CD4-positive, alpha-beta T cell treated with Interferon gamma for 1 hour (primary cell): ENCODE data around the gene PRPS1L1.

Source experiments
- DNase-seq: peaks from one replicate; pipeline ENCODE4 v3.0.0-alpha.2; 2020

PRPS1L1 gene

DNA sequence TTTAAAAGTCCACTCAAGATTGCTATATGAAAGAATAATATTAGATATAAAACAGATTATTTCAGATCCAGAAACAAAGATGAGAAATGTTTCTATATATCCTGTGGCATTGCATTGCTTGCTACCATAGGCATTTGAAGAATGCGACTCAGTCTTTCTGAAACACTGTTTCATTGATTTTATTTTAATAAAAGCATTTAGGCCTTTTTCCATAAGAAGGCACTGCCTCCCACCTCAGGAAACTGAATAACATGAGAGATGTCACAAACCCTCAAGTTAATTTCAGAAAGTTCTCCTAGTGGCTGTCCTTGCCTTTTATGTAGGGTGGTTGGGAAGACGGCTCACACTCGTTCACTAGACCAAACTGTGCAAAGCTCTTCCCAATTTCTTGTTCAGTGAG is 23.3 kb downstream of the PRPS1L1 start:
- DNase-seq: no peak

DNA sequence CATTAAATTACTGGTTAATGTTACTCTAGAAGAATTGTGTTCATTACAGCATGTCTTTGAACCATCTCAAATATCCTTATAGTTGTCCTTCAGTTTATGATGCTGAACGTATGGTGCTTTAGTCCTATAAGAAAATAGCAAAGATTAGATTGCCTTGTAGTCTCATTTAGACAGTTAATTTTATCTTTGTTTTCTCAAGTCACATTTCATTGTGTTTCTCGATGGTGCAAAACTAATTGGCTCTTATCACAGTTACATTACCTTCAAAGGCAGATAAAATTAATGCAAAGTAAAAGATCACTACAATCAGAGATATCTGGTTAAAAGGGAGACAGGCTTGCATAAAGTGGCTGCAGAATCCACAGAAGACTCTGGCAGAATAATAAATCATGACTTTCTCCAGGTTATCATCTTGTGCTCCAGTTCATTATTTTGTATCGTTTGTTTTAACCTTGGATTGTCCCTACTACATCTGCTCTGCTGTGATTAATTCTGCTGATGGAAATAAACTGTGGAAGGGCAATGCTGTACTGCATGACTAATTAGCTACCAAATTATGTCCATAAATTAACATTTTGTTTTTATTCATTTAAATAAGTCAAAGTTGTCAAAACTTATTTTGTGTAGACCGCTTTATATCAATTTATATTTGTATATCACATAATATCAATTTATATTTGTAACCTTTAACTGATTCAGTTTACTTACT is 24.2 kb downstream of the PRPS1L1 start:
- no peak for DNase-seq

DNA sequence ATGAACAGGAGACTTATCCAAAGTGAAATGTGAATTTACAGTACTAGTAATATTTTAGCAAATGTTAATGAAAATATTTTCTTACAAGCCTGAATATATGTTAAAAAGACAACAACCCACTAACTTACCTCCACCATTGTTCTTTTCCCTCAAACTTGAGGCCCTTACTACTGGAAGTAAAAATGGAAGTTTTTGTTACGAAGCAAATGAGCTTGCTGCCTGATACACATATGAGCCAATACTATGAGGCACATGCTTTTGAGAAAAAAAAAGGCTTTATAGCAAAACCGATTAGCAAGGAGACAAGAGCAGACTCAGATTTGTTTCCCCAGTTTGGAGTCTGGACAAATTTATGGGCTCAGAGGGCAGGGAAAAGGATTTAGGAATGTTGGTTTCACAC is 29.0 kb downstream of the PRPS1L1 start:
- no peak for DNase-seq

DNA sequence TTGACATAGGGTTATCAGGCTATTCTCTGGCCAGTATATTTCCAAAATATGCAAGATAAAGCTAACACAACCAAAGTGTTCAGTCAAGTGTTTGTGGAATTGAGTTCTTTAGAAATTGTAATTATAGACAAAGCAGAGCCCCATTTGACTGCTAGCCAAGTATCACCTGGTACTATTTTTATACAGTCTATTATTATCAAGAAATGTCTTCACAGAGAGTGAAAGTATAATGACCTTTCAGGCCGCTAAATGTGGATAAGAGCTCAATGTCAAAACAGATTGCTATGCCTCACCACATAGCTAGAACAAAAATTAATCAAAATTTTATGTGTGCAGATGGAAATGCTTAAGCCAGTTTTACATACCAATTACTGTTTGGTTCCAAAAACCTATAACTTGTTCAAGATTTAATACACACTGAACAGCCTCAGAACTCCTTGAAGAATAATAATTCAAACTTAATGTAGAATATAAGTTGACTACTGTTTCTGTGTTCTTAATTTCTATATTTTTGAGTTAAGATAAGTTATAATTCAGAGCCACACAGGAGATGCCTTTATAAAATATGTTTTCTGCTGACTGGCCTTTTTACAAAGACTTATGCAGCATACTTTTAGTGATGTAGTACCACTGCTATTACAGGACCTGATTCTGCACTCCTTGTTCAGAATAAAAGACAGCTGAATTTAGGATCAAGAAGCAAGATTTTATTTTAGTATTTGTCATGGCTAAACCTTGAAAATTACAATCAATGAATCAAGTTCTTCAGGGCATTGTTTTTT is 31.0 kb downstream of the PRPS1L1 start:
- no peak for DNase-seq

DNA sequence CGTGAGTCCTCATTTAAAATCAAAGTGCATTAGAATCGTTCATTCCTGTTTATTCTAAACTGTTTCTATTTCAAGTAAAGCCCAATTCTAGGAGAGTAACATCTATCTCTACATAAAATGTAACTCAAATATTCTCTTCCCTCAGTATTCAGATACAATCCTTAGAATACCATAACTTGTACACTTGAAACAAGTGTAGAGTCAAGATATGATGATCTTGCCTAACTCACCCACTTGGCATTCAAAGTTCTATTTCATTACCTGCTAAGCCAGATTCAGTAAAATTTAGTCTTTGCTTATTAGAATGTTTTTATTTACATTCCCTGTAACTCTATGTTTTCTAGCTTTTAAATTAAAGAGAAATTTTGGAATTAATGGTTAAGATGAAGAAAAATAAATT is 31.6 kb downstream of the PRPS1L1 start:
- no peak for DNase-seq

DNA sequence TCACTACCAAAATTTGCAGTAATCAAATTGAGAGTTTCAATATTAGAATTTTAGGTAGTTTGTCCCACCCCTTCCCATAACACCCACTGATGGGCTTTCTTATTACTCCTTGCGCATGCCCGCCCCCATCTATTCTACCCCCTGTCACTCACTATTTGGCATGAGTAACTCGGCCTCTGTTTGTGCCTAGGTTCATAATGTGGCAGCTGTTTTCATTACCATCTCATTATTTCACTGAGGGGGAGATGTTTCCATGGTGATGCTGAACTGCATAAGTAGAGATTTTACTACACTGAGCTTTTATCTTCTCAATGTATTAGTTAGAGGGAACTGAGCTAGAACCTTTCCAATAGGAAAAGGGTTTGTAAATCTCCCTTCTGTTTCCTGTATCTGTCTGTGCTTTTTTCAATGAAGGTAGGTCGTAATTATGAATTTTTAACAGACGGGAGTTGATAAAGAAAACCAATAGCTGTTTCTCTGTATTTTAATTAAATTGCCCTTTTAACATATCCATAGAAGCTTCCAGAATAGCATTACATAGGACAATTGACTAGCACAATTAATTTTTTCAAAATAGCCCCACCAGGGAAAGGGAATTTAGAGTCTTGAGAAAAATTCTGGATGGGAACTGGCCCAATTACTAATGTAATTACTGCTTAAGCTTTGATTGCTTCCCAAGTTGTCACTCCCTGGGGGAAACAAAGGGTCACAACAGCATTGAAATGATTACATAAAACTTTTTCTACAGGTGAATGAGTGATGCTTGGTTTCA is 33.4 kb downstream of the PRPS1L1 start:
- DNase-seq: no peak

DNA sequence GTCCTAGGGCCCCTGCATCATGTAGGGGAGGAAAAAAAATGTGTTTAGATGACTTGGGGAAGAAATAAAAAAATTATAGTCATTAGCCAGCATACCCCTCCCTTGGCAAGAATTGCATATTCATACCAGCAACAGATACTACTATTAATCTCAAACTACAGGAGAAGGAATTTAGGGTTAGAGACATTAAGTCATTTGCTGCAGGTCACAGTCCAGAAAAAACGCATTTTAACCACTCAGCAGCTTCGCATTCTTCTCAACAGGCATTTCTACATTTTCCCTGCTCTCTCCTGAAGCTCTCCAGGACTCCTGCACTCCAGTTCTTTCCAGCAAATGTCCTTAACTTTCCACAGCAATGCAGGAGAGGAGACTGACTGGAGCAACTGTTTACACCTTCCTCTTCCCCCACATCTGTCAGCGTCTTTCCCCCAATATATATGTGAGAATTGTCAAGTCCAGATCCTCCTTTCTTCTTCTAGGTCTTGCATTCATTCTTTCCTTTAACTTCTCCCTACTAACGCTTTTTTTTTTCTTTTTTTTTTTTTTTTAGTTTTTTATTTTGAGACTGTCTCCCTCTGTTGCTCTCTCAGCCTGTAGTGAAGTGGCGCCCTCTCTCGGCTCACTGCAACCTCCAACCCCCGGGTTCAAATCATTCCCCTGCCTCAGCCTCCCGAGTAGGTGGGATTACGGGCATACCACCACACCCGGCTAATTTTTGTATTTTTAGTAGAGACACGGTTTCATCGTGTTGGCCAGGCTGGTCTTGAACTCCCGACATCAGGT is 35.6 kb downstream of the PRPS1L1 start:
- no peak for DNase-seq

DNA sequence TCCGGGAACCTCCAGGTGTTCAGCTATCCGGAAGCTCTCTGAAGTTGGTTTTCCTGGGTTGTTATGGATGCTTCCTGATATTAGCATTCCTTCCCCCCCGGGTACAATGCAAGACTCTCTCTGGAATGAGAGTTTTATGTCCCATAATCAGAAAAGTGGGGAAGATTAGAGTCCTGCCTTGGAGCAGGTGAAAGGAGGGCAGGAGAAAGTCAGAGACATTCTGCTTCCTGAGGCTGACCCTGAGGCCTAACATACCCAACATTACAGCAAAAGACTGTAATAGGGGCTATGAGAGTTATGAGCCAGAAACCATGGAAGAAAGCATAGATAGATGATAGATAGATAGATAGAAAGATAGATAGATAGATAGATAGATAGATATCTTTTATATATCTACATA is 36.9 kb downstream of the PRPS1L1 start:
- no peak for DNase-seq

DNA sequence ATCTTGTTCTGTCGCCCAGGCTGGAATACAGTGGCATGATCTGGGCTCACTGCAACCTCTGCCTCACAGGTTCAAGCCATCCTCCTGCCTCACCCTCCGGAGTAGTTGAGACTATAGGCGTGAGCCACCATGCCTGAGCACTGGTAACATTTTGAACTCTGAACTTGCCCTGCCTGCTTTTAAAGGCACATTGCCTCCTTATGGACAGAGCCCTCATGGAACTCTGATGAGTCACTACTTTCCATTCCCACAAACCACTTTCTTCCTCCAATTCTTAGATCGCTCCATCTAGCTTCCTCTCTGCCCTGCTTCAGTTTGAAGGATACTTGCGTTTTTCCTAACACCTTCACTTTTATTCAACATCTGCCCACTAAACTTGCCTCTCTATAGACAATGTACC is 38.1 kb downstream of the PRPS1L1 start:
- no peak for DNase-seq

DNA sequence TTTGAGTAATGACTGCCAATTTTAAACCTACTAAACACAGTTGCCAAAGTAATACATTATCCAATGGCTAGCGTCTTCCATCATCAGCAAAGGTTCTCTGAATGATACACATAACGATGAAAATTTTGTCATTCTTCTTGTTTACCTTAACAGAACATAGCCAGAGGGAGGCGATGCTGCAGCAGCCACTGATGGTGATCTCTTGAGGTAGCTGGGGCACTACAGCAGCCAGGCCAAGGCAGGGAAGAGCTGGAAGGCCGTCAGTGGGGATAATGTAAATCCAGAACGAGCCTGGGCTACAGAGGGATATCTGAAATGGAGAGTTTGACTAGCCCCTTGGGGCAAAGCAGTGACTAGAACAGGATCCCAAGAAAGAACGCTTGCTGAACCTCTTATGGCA is 38.8 kb downstream of the PRPS1L1 start:
- DNase-seq: no peak

DNA sequence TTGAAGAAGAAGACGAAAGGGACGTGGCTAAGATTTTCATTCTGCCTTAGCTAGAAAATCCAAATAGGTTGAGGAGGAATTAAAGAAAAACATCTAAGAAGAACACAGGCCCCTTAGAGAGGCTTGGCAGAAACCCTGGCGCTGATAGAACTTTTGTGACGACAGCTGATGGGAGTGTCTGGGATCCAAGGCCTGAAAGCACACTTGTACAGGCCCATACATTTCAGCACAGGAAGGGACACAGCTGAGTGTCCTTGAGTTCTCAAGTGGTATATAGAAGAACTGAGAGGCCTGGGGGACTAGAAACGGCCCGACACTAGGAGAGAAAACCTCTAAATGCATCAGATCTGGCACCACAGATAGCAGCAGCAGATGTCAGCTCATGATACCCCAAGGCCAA is 39.5 kb downstream of the PRPS1L1 start:
- no peak for DNase-seq

DNA sequence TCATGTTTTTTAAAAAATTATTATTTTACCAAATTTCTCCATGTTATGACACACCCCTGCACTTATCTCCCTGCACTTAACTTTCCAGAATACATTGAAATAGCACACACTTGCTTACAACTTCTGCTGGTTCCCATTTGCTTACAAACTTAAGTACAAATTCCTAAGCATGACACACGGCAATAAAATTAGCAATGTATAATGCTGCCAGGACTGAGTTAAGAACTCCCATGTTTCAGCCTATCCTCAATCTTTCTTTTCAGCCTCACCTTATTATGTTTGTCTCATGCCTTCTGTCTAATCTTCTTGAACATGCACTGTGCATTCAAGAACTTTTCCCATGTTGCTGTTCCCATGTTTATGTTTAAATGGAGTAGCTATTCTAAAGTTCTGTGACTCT is 40.8 kb downstream of the PRPS1L1 start:
- no peak for DNase-seq

DNA sequence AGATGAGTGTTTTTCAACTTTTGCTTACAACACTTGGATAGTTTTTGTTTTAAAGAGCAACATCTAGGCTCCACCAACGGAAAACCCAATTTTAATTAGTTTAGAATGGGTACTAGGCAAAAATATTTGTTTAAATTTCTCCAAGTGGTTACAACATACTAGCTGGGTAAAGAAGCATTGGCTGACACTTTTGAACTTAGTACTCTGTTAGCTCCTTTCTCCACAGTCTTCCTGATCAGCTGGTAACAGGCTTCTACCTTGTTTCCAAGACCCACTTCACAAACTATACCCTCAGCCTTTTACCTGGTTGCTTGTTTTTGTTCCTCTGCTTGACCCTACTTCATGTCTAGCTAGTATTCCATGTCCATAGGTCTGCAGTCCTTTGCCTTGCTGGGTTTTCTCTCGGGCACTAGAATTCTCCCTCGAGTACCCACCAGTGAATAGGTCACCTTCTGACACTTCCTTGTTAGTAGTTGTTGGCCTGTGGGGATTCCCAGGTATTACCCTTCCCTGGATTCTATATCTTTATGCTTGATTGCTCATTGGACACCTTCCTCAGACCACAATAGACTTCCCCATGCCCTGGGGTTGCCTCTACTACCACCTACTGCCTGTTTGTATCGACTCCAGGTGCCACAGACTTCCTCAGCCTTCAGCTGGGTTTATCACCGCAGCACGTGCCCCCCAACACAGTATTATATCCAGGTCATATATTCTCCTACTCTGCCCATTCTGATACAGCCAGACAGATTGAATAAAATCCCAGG is 42.0 kb downstream of the PRPS1L1 start:
- DNase-seq: no peak

DNA sequence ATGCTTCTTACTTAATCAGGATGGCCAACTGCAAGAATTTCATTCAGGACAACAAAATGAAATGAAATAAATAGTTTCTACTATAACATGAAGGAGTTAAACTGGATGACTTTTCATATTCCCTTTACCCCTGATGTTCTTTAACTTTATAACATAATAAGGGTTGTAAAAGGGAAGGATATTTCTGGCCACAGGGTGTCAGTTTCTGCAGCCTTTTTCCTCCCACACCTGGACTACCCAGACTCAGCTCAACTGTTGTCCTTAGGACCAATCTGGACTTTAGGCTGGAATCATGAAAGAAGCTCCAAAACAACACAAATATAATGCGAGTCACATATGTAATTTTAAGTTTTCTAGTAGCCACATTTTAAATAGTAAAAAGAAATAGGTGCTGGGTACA is 43.4 kb downstream of the PRPS1L1 start:
- no peak for DNase-seq

DNA sequence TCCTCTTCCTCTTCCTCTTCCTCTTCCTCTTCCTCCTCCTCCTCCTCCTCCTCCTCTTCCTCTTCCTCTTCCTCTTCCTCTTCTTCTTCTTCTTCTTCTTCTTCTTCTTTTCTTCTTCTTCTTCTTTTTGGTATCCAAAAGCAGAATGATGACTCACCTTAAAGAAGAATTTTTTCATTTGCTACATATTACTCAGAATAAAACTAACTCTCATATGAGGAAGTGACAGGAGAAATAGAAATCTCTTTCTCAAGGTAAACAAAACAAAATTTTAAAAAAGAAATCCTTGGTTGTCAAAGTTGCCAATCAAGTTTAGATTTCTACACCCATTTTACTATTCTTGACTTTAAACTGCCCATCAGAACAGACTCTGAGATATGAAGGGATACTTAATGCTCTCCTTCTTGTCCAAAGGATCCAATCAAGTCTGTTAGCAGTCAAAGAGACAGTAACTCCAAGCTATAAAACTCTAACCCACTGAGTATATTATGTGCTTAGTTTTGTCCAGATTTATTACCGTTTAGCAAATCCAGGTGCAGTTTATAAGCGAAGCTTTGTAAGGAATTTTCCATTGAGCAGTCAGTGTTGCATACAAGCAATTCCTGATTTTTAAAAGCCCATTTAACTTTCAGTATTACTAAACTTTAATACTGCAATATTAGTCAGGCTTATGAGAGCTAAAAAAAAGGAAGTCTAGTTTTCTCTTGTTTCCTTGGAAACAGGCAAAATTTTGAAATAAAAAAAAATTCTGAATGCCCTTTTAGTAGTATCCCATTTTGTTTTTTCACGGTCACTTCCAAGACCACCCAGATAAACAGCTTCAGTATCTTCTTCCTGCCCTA is 44.2 kb downstream of the PRPS1L1 start:
- no peak for DNase-seq

DNA sequence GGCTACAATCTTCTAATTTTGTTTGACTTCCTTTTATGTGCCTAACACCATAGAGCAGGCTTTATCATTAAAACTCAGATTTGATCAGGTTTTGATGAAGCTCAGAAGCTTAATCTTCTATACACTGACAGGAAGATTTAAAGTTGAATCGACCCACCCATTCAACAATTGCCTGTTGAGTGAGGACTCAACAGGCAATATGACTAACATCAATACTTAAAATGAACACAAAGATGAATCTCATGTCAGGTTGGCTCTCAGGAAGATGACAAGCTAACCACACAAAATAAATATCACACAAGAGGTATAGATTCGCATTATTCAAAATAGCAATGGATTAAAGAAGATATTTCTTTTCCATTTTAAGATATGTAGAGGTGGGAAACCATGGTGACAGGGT is 50.7 kb downstream of the PRPS1L1 start:
- no peak for DNase-seq
